Forelimb muscle (tissue), 1 donor: ENCODE data around the gene GUK1. TPM values are rescaled to one million over a fixed set of nuclear protein-coding genes. Genes with fewer than 3 reads are reported as not detected.
"Not testable (repeated sequence)": the region's sequence is repeated elsewhere in the genome, so short reads cannot be mapped to it uniquely, and the experiment has no call there.

Experiments used
- DNase-seq: peaks from one replicate; pipeline ENCODE4 v3.0.0-alpha.2; 2013; ENCODE audit warnings: low read depth
- polyA plus RNA-seq: library from polyadenylated mRNA; unstranded; fragments of 120-200 nt; gene quantifications from one replicate; pipeline ENCODE4 v1.2.1, GENCODE V29; 2013; ENCODE audit not compliant: insufficient read length

Gene GUK1
- polyA plus RNA-seq, 1 donor = 125 TPM

DNA sequence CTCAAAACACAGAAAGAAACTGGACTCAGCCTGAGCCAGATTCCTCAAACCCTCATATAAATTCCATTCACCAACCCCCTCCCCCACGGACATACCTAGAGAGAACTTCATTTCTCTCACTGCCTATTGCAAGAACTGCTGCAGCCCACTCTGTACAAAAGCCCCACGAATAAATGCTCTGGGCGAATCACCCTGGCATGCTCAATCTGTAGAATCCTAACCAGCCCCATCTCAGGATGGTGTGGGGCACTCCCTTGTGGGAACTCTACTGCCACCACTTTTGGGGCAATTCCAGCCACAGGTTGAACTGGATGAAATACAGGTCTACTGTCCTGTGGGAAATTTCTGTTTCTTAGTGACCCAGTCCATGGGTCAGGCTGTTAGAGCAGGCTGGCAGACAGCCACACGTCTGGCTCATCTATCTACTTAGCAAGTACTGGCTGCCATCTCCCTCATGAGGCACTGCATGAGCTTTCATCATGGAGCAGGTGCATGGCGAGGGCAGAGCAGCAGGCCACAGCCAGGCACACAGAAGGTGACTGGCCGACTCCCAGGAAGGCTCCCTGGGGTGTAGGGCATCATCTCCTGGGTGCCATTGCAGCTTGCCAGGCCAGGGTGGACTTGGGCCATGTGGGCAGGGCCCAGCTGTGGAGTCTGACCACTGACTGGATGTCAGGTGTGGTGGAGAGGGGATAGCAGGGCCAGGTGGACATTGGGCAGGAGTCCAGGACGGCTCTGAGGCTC, 35.4 kb upstream of the GUK1 start:
- DNase-seq = no peak

DNA sequence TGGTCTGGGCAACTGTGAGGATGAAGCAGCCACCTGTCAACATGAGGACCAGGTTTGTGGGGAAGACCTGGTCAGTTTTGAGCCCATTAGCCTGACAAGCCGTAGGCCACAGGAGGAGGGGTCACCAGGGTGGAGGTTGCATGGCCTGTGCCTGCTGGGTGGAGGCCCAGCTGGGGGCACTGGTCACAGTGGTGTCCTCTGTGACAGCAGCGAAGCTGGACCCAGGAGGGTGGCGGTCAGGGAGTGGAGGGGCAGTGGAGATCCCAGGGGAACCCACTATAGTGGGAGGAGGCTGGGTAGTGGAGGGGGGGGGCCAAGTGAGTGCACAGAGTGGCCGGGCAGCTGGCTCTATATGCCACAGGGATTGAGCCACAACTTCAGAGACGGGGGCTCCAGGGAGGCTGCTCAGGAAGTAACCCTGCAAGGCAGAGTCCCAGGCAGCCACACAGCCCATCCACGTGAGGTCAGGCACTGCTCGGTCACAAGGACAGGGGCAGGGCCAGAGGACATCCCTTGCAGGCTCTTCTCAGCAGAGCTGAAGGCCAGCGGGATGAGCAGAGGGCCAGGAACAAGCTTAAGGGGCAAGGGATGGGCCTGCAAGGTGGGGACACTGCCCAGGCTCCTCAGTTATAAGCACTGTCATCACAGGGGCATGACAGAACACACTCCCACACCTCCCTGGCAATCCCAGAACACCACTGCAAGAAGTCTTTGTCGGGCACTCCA, 34.6 kb upstream of the GUK1 start:
- DNase-seq = no peak

DNA sequence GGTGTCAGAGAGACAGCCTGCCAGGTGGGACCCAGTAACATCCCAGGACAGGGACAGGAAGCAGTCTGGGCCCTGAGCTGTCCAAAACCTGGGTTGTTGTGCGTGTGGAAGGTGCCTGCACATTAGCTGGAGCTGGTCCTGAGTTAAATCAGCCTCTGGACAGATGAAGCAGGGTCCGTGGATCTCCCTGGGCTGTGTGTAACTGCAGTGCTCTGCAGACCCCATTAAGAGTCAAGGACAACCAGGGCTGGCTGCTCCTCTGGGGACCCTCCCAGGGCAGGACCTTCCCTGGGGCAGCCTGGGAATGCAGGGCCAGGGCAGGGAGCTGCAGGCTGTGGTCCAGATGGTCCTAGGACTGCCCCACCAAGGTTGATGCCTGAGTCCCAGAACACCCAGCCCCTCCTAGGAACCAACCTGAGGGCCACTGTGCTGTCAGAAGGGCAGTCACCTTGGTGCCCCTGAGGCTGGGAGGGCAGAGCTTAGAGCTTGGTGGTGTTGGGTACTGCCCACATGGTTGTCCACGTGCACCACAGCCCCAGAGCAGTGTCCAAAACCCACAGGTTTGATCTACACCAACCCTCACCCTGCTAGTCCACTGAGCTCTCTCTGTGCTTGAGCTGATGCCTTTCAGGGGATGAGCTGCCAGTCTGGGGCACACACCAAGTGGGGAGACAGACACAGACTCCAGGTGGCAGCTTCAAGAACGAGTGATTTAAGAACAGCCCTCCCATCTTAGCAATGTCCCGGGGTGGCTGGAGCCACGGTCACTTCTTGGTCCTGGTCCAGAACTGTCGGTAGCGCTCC, 33.9 kb upstream of the GUK1 start:
- DNase-seq = no peak

DNA sequence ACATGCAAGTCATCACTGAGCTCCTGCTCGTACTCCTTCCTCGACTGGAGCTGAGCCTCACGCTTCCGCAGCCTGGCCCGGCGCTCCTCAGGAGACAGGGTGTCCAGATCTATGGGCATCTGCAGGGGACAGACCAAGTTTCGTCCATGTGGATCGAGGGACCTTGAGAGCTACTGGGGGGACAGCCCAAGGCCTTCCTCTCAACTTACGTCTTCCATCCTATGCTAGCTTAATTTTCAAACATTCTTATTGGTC, 33.4 kb upstream of the GUK1 start:
- no peak for DNase-seq

DNA sequence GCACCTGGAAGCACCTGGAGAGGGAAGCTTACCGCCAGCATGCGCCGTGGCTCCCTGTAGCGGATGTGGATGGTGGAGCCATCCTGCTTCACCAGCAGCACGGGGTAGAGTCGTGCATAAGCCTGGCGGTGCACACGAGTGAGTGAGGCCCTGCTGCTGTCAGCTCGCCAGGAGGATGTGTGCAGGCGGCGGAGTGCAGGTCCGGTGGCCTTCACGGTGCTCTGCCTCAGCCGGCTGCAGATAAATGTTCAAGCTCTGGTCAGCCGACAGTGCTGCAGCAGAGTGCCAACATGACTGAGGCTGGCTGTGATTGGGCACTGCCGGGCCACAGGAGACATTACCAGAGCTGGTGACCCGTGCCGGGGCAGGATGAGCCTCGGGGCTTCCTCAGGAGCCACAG, 32.4 kb upstream of the GUK1 start:
- no peak for DNase-seq

DNA sequence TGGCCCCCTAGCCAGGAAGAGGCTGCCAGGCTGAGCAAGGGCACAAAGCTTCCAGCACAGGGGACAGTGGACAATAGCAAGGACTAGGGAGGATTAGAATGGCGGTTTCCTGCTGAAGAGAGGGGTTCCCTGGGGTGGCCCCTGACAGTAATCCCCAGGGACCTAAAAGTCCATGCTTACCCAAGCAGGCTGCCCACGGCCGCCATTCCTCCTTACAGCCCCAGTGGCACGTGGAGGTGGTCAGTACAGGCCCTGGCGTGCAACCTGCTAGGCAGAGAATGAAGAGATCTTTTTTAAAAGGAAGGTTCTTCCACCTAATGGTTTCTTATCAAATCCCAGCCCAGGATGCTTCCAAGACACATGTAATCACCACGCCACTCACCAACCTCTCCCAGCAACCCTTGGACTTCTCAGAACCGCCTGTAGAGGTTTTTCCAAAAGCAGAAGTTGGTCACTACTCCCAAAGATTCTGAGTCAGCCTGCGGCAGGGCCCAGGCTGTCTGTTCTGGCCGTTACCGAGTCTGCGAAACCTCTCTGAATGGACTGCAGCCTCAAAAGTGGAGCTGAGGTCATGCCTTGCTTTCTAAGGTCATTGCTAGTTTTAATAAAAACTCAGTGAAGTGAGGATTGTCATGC, 31.9 kb upstream of the GUK1 start:
- no peak for DNase-seq

DNA sequence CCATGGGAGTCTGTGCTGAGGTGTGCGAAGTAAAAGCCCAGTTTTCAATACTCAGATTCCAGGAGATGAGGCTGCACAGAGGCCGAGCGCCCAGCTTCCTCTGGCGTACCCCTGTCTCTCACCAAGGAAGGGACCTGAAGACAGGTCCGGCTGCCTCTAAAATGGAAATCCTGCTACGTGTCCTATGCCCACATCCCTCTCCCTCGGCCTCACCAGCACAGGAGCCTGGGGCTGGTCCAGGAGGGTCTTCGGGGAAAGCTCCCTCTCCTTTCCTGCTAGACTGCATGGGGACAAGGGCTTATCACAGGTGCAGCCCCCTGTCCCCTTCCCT, 31.4 kb upstream of the GUK1 start:
- DNase-seq = no peak

DNA sequence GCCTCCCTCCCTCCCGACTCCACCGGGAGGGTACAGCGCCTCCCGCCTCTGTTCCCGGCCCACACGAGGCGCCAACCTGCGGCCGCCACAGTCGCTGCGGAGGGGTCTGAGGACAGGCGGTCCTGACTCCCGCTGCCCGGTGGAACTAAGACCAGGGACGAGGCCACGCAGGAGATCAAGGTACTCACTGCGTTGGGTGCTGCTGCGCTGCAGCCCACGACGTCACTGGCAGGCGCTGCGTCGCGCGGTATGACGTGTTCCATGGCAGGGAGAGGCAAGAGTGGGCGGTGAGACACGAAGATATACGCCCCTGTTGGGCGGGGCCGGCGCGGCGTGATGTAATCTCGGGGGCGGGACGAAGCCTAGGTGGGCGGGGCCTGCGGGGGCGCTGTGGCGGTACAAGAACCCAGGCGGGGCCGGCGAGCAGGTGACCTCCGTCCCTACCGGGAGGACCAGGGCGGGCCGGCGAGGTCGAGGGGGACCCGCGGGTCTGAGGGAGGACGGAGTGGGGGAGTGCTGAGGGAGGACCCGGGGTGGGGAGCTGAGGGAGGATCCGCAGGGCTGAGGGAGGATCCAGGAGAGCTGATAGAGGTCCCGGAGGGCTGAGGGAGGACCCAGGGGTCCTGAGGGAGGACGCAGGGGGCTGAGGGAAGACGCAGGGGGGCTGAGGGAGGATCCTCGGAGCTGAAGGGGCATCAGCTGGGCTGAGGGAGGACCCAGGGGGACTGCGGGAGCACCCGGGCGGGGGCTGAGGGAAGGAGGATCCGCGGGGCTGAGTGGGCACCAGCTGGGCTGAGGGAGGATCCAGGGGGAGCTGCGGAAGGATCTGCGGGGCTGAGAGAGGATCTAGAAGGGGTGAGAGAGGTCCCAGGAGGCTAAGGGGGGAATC, 30.8 kb upstream of the GUK1 start, which contains the start of gene MRPL55:
Gene MRPL55, minus strand, starts transcription at position 227 of the 889 bp plus-strand sequence. CDS start 1,039 bp downstream, outside the sequence.
- peak; percentile 86 for DNase-seq

DNA sequence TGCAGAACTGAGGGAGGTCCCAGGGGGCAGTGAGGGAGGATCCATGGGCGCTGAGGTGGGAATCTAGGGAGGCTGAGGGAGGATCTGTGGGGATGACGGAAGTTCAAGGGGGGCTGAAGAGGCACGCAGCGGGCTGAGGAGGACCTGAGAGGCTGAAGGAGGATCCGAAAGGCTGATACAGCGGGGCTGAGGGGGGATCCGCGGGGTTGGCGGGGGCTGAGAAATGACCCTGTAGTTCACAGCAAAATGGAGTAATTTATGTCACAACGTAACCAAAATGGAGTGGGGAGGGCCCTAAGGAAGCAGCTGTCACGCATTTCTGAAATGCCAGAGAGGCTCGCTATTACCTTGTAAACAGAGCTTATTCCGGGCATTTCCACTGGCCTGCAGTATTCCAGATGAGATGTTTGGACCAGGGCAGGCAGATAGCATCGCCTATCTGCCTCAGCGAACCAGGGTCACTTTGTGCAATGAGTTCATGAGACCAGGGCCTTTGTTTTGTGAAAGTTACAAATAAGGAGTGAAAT, 30.1 kb upstream of the GUK1 start:
- no peak for DNase-seq

DNA sequence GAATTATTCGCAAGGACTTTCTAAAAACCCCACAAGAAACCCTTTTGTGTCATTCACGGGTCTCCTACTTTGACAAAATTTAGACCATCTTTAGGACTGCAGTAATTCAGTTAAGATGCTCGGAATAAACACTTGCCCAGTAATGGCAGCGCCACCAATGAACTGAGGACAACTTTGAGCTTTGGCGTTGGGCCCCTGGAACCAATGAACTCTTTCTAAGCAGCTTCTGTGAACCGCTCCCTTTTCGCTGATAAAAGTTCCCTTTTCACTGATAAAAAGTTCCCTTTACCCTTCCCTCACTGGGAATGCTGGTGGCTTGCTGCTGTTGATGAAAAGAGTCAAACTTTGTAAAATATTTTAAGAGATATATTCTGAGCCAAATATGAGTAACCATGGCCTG, 29.5 kb upstream of the GUK1 start:
- DNase-seq = no peak

DNA sequence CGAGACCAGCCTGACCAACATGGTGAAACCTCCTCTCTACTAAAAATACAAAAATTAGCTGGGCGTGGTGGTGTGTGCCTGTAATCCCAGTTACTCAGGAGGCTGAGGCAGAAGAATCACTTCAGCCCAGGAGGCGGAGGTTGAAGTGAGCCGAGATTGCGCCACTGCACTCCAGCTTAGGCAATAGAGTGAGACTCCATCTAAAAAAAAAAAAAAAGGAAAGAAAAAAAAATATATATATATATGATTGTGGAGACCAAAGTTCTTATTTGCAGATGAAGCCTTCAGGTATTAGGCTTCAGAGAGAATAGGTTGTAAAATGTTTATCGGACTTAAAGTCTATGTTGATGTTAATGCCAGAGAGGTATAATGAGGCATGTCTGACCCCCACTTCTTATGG, 28.8 kb upstream of the GUK1 start:
- not testable (repeated sequence) for DNase-seq

DNA sequence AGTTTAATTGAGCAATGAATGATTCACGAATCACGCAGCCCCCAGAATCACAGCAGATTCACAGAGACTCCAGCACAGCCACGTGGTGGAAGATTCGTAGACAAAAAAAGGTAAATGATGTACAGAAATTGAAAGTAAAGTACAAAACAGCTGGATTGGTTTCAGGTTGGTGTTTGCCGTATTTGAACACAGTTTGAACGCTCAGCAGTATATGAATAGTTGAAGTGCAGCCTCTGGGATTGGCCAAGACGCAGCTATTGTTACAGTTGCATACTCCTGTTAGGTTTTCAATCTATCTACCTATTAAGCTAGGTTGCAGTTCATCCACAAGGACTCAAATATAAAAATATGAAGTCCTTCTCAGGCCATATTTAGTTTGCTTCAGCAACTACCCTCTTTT, 27.9 kb upstream of the GUK1 start:
- no peak for DNase-seq

DNA sequence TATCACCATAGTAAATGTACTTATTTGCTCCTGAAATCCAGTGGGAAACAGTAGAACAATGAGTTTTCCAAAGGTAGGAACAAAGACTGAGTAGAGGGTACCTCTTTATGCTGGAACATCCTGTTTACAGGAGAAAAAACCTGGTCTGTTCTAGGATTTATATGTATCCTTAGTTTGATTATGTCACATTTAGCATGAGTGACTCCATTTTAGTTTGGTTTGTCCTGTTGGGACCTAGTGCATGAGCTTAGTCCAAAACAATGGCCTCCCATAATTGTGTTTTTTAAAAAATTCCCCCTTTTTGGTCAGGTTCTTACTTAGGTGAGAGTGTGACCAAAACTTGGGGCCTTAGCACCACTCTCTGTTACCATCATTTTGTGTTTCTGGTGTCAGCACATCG, 27.5 kb upstream of the GUK1 start:
- DNase-seq = no peak

DNA sequence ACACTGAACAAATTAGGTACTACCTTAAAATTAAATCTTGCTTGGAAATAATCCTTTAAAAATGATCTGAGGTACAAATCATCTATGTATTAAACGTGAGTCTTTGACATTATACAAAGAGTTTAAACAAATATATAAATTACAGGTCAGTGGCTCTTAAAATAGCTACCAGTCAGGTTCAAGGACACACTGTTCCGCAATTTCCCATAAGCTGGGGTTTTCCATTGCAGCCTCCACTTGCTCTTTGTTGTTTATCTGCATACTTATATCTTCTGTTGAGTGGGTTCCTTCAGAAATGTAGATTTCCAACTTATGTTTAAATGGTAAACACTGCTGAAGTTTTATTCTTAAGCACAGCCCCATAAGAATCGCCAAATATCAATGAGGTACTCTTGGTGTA, 25.3 kb upstream of the GUK1 start:
- no peak for DNase-seq

DNA sequence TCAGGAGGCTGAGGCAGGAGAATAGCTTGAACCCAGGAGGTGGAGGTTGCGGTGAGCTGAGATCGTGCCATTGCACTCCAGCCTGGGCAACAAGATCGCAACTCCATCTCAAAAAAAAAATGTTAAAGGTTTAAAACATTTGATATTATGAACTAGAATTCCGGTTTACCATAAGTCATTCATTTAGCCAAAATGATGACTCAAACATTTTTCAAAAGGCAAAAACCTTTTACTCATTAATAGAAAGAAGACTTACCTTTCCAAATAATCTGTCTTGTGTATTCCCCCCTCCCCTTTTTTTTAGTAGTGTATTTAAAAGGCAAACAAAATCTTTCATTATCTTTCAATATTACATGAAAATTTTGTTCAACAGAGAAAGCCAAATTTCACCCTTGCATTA, 22.7 kb upstream of the GUK1 start:
- no peak for DNase-seq

DNA sequence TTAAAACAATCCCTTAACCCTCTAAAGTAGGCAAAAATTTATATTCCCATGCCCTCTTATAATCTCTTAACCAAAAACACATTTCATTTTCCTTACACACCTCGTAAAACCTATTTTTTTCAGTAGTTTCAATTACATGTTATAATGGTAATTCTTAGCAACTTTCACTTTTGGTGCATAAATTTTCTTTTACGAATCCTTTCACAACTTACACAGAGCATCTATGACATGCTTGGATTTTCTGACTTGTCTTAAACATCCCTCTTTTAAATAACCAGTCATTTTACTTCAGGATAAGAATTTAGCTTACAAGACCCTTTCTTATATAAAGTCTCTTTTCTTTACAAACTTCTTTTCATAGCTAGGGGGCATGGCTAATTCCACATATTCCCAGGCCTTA, 22.0 kb upstream of the GUK1 start:
- no peak for DNase-seq

DNA sequence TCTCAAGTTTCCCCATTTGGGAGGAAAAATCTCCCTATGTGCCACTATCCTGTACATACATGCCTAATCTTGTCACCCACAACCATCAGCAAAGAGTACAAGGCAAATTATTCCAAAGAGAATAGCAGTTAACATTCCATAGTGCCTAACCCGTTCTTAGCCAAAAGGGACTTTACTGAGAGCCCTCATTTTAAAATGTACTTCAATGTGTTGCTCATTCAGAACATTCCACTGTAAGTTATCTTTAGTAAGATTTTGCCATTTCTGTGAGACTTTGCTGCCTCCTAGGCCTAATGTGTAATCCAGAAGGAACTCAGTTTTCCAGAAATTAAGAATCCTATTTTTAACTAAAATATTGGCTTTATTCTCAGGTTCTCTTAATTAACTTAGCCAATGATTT, 19.7 kb upstream of the GUK1 start:
- no peak for DNase-seq

DNA sequence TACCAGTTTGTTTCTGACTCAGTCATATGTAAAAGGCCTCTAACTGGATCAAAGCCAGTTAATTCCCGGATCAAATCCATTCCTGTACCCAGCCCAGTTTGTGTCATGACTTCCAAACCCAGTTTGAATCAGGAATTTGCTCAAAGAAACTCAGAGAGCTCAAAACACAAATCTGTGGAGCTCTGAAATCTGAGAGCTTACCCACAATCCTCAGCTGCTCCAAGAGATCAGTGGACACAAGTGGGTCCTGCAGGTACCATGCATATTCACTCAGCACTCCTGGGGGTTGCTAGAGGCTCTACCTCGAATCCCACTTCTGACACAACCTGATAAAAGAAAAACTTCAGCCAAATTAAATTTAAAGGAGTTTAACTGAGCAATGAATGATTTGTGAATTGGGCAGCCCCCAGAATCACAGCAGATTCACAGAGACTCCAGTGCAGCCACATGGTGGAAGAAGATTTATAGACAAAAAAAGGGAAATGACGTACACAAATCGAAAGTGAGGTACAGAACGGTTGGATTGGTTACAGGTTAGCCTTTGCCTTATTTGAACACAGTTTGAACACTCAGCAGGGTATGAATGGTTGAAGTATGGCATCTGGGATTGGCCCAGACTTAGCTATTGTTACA, 19.1 kb upstream of the GUK1 start:
- DNase-seq = no peak

DNA sequence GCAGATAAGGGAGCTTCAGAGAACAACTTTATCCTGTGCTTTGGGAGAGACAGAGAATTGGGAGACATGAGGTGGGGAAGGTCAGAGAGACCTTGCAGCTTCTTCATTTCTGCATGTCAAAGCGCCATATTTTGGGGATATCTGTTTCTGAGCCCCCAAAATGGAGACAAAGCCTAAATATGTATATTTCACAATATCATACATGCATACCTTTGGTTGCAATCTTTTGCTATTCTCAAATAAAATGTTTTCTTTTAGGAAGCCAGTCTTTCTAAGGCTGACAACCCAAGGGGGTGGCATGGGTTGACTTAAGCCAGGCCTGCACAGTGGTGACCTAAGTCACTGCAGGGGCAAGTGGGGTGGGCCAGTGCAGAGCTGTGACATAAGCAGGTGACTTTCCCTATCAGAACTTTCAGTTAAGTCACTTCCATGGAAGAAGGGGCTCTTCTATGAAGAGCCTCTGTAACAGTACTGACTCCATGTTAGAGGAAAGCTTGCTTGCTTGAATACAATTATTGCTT, 17.1 kb upstream of the GUK1 start:
- no peak for DNase-seq

DNA sequence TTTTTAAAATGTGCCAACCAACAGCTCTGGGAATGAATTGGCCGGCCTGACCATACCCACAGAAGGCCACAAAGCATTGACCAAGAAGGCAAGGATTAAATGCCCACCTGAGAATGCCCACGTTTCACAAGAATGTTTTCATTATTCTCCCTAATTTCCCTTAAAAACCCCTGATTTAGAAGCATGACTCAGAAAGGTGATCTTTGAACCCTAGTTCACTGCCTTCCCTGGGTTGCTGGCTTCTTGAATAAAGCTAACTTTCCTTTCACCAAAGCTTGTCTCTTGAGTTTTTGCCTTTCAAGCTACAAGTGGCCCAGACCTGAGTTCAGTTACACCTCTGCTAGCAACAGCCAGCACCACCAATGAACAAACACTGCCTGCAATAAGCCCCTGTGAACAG, 16.6 kb upstream of the GUK1 start:
- no peak for DNase-seq

DNA sequence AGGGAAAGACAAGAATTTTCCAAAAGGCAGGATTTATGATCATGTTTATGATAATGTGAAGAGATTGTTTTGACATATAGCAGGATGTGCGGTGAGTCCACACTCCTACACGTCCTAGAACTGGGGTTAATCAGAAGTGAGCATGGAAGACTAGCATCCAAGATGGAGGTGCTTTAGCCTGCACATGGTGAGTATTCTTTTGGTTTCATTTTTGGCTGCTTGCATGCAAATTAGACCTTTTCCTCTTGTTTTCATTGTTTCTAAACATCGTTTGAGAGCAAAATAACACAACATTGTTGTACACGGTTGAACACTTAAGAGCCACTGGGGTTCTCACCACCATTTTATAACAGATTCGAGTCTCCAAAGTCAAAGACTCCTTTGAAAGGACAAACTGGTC, 14.9 kb upstream of the GUK1 start:
- DNase-seq = no peak
